Testis (tissue), 3 donors: ENCODE results near the gene POU6F2. TPM values are rescaled to one million over a fixed set of nuclear protein-coding genes. Genes with fewer than 3 reads are reported as not detected.

Source experiments
- DNase-seq: peaks from one replicate; pipeline ENCODE4 v3.0.0-alpha.2; 2019
- H3K27ac ChIP-seq, 2 donors: fragments of 200-600 bp; sonication (generic); one replicate each; pipeline ENCODE4 v1.5.1; 2019
- H3K27me3 ChIP-seq: fragments of 200-600 bp; sonication (generic); one replicate; pipeline ENCODE4 v1.5.1; 2019
- H3K36me3 ChIP-seq: fragments of 200-600 bp; sonication (generic); one replicate; pipeline ENCODE4 v1.5.1; 2017; ENCODE audit warnings: low read depth; ENCODE audit errors: missing control alignments
- H3K4me1 ChIP-seq: fragments of 200-600 bp; sonication (generic); one replicate; pipeline ENCODE4 v1.5.1; 2019
- H3K4me3 ChIP-seq, 2 donors: fragments of 200-600 bp; sonication (generic); one replicate each; pipeline ENCODE4 v1.5.1; 2017 to 2019
- H3K9me3 ChIP-seq: fragments of 200-600 bp; sonication (generic); one replicate; pipeline ENCODE4 v1.5.1; 2017
- POLR2A ChIP-seq: fragments of 450-650 bp; IDR thresholded peaks from one replicate; pipeline ENCODE4 v1.6.1; 2017; ENCODE audit warnings: antibody characterized with exemption, mild to moderate bottlenecking, moderate library complexity
- WGBS, 2 donors: methylation state at CpG; one replicate each; pipeline ENCODE4 v1.1.5; 2018; 5-methylcytosine and 5-hydroxymethylcytosine counted together
- intact Hi-C: fragments of 100-400 bp; cut with DNase I; formaldehyde crosslinking; loops from one replicate; pipeline ENCODE4 v1.15.1; 2023; ENCODE audit warnings: low total_unique reads
- polyA plus RNA-seq: library from polyadenylated mRNA; stranded (reverse); fragments of 350-450 nt; fragmentation: Illumina TruSeq; extraction: RNeasy Lipid Tissue Mini Kit (QIAGEN cat#74804); gene quantifications from one replicate; pipeline ENCODE4 v1.2.3, GENCODE V29; 2014; ENCODE audit warnings: low read depth, low replicate concordance; ENCODE audit not compliant: insufficient read depth
- total RNA-seq, 2 donors: library from RNA; depleted of rRNA; stranded (reverse); fragments of >200 nt; gene quantifications; one replicate each; pipeline ENCODE4 v1.2.3, GENCODE V29; 2016
- TF ChIP-seq, protein P1 (sequence below), 3 experiments: fragments of 450-650 bp in 2 of 3; fragments of 200-600 bp in 1 of 3; sonication (generic) in 1 of 3; IDR thresholded peaks; one replicate each; pipeline ENCODE4 v1.5.1; 2016 to 2019; ENCODE audit warnings: antibody characterized with exemption in 3 of 3, mild to moderate bottlenecking in 2 of 3, moderate library complexity in 1 of 3

Gene POU6F2
- total and polyA plus RNA-seq, 3 donors from 2014 or later, result 1.3 to 3.4 (median 1.7) TPM

- DNase-seq, result no peak
- no peaks in the 10 kb centered on the region for H3K9me3 ChIP-seq
- no peak overlapping the region for H3K4me3 ChIP-seq
- no peak for TF ChIP-seq POLR2A
- TF ChIP-seq, protein P1, sequence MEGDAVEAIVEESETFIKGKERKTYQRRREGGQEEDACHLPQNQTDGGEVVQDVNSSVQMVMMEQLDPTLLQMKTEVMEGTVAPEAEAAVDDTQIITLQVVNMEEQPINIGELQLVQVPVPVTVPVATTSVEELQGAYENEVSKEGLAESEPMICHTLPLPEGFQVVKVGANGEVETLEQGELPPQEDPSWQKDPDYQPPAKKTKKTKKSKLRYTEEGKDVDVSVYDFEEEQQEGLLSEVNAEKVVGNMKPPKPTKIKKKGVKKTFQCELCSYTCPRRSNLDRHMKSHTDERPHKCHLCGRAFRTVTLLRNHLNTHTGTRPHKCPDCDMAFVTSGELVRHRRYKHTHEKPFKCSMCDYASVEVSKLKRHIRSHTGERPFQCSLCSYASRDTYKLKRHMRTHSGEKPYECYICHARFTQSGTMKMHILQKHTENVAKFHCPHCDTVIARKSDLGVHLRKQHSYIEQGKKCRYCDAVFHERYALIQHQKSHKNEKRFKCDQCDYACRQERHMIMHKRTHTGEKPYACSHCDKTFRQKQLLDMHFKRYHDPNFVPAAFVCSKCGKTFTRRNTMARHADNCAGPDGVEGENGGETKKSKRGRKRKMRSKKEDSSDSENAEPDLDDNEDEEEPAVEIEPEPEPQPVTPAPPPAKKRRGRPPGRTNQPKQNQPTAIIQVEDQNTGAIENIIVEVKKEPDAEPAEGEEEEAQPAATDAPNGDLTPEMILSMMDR (IDR thresholded peaks at IDR 0.05), result no peak
- no peaks in the 10 kb centered on the region for H3K4me1 ChIP-seq
- H3K27me3 ChIP-seq, result no peaks in the 10 kb centered on the region
- intact Hi-C loops, result no loop called here
- H3K27ac ChIP-seq, result no peak overlapping the region
- 64 to 65% methylated on average over 2 of the region's 2 CpGs for WGBS, 2 donors
- H3K36me3 ChIP-seq, result no peaks in the 10 kb centered on the region
Observed at GRCh38 chr7:39468261-39468660, 490.6 kb downstream of the POU6F2 start.

- 53 to 54% methylated on average over 7 of the region's 7 CpGs for WGBS, 2 donors
- Histone ChIP-seq H3K9me3 (no peaks in the 10 kb centered on the region), H3K27ac (no peak overlapping the region), H3K27me3 (no peaks in the 10 kb centered on the region), H3K4me3 (no peak overlapping the region), H3K36me3 (no peaks in the 10 kb centered on the region), H3K4me1 (no peaks in the 10 kb centered on the region)
- intact Hi-C loops, result no loop called here
- DNase-seq, result no peak
- TF ChIP-seq POLR2A, result no peak
- TF ChIP-seq, protein P1 (IDR thresholded peaks at IDR 0.05), result no peak
Observed at GRCh38 chr7:39468808-39469374, 491.2 kb downstream of the POU6F2 start.

- H3K36me3 ChIP-seq, result no peaks in the 10 kb centered on the region
- no peaks in the 10 kb centered on the region for H3K4me1 ChIP-seq
- H3K27me3 ChIP-seq, result no peaks in the 10 kb centered on the region
- no peaks in the 10 kb centered on the region for H3K9me3 ChIP-seq
- H3K4me3 ChIP-seq, result no peak overlapping the region
- H3K27ac ChIP-seq, result no peak overlapping the region
- DNase-seq, result no peak
- TF ChIP-seq POLR2A, result no peak
- TF ChIP-seq, protein P1 (IDR thresholded peaks at IDR 0.05), result no peak
- intact Hi-C loops, result no loop called here
Observed at GRCh38 chr7:39480901-39481300, 503.2 kb downstream of the POU6F2 start.

DNA sequence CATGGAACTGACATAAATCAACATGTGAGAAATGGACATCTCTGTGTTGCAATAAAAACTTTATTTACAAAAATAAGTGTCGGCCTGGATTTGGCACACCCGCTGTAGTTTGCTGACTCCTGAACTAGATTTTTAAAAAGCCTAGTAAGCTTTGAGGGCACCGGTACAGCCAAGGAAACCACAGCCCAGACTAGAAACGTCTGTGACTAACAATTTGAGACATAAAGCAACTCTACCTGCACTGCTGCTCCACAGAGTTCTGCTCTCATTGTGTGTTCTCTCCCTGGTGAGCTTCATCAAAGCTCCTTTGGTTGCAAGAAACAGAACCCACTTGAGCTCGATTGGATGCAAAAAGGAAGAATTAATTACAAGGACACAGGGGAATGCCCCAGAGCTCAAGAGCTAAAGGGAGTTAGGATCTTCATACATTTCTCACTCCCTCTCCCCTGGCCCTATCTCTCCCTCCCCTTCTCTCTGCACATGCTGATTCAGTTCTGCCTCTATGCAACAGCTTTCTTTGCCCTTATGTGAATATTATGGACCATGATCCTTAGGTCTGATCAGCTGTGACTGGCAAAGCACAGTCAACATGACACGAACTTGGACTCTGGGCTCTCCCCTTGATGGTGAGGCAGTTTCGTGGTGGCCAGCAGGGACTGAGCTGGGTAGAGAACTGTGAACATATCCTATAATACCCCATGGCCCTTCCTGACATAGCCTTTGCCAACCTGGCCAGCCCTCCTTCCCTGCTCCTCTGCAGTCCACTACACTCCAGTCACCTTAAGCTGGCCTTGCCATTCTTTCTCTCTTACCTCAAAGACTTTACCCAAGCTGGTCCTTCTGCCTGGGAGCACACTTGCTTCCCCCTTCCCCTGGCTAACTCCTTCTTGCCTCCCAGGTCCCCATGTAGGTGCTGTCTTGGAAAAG is 511.0 kb downstream of the POU6F2 start:
- Histone ChIP-seq H3K27me3 (no peaks in the 10 kb centered on the region), H3K9me3 (no peaks in the 10 kb centered on the region), H3K36me3 (no peaks in the 10 kb centered on the region), H3K4me1 (no peaks in the 10 kb centered on the region), H3K4me3 (no peak overlapping the region), H3K27ac (no peak overlapping the region)
- no peak for DNase-seq
- TF ChIP-seq, protein P1 (IDR thresholded peaks at IDR 0.05), result no peak
- TF ChIP-seq POLR2A, result no peak
- intact Hi-C loops, result no loop called here
- WGBS, 2 donors, result 81 to 84% methylated on average over 7 of the region's 7 CpGs
